Activated CD4-positive, alpha-beta T cell treated with anti-CD3 and anti-CD28 coated beads, Interleukin-2, amount 50 U/mL, for 48 hours (primary cell): ENCODE measurements around the gene RPL18.

Experiments
- DNase-seq, 2 experiments: peaks; one replicate each; pipeline ENCODE4 v3.0.0-alpha.2; 2020

RPL18 gene

GRCh38 chr19:48613024-48613851 is 5.7 kb downstream of the RPL18 start:
- no peak for DNase-seq

GRCh38 chr19:48611872-48612271 is 7.1 kb downstream of the RPL18 start:
- no peak for DNase-seq

- no peak for DNase-seq
Measured at GRCh38 chr19:48609571-48610108, 9.3 kb downstream of the RPL18 start.

- DNase-seq = peak in 1 of 2 experiments; percentile 59
Measured at GRCh38 chr19:48608798-48609263, 10.1 kb downstream of the RPL18 start.

GRCh38 chr19:48607359-48607755 is 11.6 kb downstream of the RPL18 start:
- no peak for DNase-seq

GRCh38 chr19:48606463-48607358 is 12.3 kb downstream of the RPL18 start, which contains the start of gene SPACA4:
TSS of gene SPACA4 (plus strand) at chr19:48606742. CDS start at chr19:48606979, 237 bp downstream.
- DNase-seq = no peak

GRCh38 chr19:48603850-48604249 is 15.1 kb downstream of the RPL18 start:
- DNase-seq = no peak

- no peak for DNase-seq
Measured at GRCh38 chr19:48603449-48603848, 15.5 kb downstream of the RPL18 start.

GRCh38 chr19:48603001-48603400 is 16.0 kb downstream of the RPL18 start:
- no peak for DNase-seq

GRCh38 chr19:48600679-48601417 is 18.1 kb downstream of the RPL18 start:
- DNase-seq = no peak

GRCh38 chr19:48598996-48599700 is 19.8 kb downstream of the RPL18 start:
- no peak for DNase-seq

GRCh38 chr19:48596679-48597465 is 22.1 kb downstream of the RPL18 start:
- DNase-seq = peak; percentile 48 to 51

GRCh38 chr19:48596237-48596636 is 22.7 kb downstream of the RPL18 start:
- no peak for DNase-seq

GRCh38 chr19:48595833-48596232 is 23.1 kb downstream of the RPL18 start:
- no peak for DNase-seq

GRCh38 chr19:48595171-48595570 is 23.8 kb downstream of the RPL18 start:
- no peak for DNase-seq

- DNase-seq = no peak
Measured at GRCh38 chr19:48591021-48591420, 28.0 kb downstream of the RPL18 start.

- DNase-seq = peak; percentile 91 to 92
Measured at GRCh38 chr19:48588670-48589401, 30.1 kb downstream of the RPL18 start.

- no peak for DNase-seq
Measured at GRCh38 chr19:48587387-48587786, 31.6 kb downstream of the RPL18 start.

GRCh38 chr19:48582168-48582567 is 36.8 kb downstream of the RPL18 start:
- DNase-seq = no peak

GRCh38 chr19:48578891-48579290 is 40.1 kb downstream of the RPL18 start:
- DNase-seq = no peak
